ENCODE data around the gene SEC14L6. TPM values are rescaled to one million over a fixed set of nuclear protein-coding genes. Genes with fewer than 3 reads are reported as not detected.

The SEC14L6 gene
- total RNA-seq, 1 experiment from 2014 or later: not detected

DNA sequence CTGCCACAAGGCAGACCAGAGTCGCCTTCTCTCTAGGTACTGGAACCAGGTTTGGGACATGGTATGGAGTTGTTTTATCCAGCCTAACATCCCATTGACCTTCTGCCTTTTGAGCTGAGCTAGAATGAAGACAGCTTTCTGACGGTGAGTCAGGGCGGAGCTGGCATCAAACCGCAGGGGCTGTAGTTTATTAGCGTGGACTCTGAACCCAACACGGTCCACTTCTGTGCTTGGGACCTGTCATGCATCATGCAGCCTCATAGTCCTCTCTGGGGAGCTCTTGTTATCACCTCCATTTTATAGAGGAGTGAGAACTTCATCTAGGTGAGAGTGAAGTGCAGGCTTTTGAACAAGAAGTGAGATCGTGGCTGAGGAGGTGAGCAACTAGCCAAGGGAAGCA lies 19.6 kb upstream of the SEC14L6 start:
- no peak for DNase-seq (ENCODE audit: unreplicated experiment)
- Mint-ChIP-seq H3K4me1 (ENCODE audit: insufficient read depth, unreplicated experiment) (peaks cover 5% of the 10 kb centered on the region), H3K9me3 (ENCODE audit: unreplicated experiment) (no peaks in the 10 kb centered on the region), H3K4me3 (ENCODE audit: unreplicated experiment) (no peak overlapping the region), H3K27ac (ENCODE audit: low read depth, unreplicated experiment) (no peak overlapping the region), H3K36me3 (ENCODE audit: insufficient read depth, unreplicated experiment) (no peaks in the 10 kb centered on the region), H3K27me3 (ENCODE audit: insufficient read depth, unreplicated experiment) (peaks cover 23% of the 10 kb centered on the region)
- no TSS peak for BruUV-seq (replicated peaks)
- no peak for TF ChIP-seq CTCF (IDR thresholded peaks at IDR 0.05; ENCODE audit: unreplicated experiment)
- POLR2A ChIA-PET: interaction anchor here (1.0 to 1.2 kb wide), 2 partner anchors 25 to 33 kb away, joined by 3 read pairs; partner anchors contain the start of gene PES1
- CTCF ChIA-PET: no interaction called here
- intact Hi-C loops (cut with micrococcal nuclease): no loop called here

DNA sequence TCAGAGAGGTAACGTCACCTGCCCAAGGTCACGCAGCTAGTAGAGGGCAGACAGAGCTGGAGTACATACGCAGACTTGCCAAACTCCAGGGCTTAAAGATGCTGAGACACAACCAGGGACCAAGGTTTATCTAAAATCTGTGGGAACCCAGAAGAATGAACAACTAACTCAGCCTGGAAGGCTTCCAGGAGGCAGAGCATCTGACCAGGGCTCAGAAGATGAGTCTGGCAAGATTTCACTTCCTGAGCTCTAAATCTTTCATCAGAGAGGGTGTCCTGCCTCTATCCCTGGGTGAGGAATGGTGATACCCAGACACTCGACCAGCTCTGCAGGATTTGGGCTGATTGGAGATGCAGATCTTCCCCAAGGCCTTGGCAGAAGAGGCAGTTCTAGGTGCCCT lies 18.8 kb upstream of the SEC14L6 start:
- Mint-ChIP-seq H3K4me1 (ENCODE audit: insufficient read depth, unreplicated experiment) (peaks cover 5% of the 10 kb centered on the region), H3K36me3 (ENCODE audit: insufficient read depth, unreplicated experiment) (no peaks in the 10 kb centered on the region), H3K27me3 (ENCODE audit: insufficient read depth, unreplicated experiment) (peaks cover 23% of the 10 kb centered on the region), H3K9me3 (ENCODE audit: unreplicated experiment) (no peaks in the 10 kb centered on the region), H3K27ac (ENCODE audit: low read depth, unreplicated experiment) (no peak overlapping the region), H3K4me3 (ENCODE audit: unreplicated experiment) (no peak overlapping the region)
- DNase-seq (ENCODE audit: unreplicated experiment): no peak
- TF ChIP-seq CTCF (IDR thresholded peaks at IDR 0.05; ENCODE audit: unreplicated experiment): no peak
- ChIA-PET POLR2A (interaction anchor here (0.6 to 1.0 kb wide), 2 partner anchors 13 to 26 kb away, joined by 3 read pairs; partner anchors contain the start of gene PES1), CTCF (interaction anchor here (0.7 to 1.2 kb wide), 2 partner anchors 12 to 80 kb away, joined by 3 to 4 read pairs; no protein-coding TSS in a partner anchor)
- no TSS peak for BruUV-seq (replicated peaks)
- intact Hi-C loops (cut with micrococcal nuclease): no loop called here

DNA sequence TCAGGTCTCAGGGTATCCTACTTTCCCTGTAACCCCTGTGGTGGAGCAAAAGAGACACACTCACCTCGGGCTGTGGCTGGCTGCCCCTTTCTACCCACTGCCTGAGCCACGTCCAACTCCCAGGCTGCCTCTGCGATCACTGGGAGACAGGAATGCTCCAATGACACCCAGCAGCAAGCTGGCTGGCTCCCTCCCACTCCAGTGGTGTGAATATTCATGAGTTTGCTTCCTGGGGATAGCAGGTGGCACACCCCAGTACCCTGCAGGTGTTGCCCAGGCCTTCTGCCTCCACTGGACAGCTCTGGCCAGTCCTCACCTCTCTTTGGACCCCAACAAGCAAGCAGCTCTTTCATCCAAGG lies 18.2 kb upstream of the SEC14L6 start:
- ChIA-PET POLR2A (interaction anchor here (0.6 kb wide), 1 partner anchor 13 kb away, joined by 3 read pairs; no protein-coding TSS in a partner anchor), CTCF (interaction anchor here (0.7 to 1.2 kb wide), 2 partner anchors 12 to 79 kb away, joined by 3 to 4 read pairs; no protein-coding TSS in a partner anchor)
- no peak overlapping the region for H3K4me3 Mint-ChIP-seq (ENCODE audit: unreplicated experiment)
- no peaks in the 10 kb centered on the region for H3K36me3 Mint-ChIP-seq (ENCODE audit: insufficient read depth, unreplicated experiment)
- peaks cover 20% of the 10 kb centered on the region for H3K27me3 Mint-ChIP-seq (ENCODE audit: insufficient read depth, unreplicated experiment)
- intact Hi-C loops (cut with micrococcal nuclease): no loop called here
- no peak overlapping the region for H3K27ac Mint-ChIP-seq (ENCODE audit: low read depth, unreplicated experiment)
- no peaks in the 10 kb centered on the region for H3K9me3 Mint-ChIP-seq (ENCODE audit: unreplicated experiment)
- H3K4me1 Mint-ChIP-seq (ENCODE audit: insufficient read depth, unreplicated experiment): peaks cover 5% of the 10 kb centered on the region
- no peak for DNase-seq (ENCODE audit: unreplicated experiment)
- TF ChIP-seq CTCF (IDR thresholded peaks at IDR 0.05; ENCODE audit: unreplicated experiment): no peak
- BruUV-seq (replicated peaks): no TSS peak

DNA sequence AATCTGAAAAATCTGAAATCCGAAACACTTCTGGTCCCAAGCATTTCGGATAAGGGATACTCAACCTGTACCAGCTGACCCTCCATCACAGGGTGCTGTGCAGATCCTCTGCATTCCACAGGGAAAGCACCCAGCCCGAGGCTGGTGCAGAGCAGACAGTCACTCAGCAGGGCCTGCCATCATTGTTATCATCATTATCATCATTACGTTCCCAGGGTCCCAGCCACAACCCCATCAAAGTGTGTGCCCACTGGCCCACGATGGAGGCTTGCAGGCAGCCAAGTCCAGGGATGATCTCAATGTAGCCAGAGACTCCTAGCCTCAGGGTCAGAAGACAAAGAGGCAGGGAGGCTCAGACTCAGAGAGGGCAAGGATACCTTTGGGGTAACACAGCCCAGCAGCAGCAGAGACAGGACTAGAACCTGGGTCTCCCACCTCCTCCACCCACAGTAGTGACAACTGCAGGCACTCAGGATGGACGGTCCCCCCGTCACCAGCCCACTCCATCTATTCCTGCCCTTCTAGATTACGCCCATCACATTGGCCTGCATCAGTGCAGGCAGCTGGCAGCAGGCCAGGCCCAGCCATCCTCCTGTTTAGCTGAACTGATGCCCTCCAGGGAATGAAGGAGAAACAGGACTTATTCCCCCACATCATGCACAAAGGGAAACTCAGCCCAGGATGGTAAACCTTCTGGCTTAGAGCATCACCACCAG lies 17.7 kb upstream of the SEC14L6 start:
- intact Hi-C loops (cut with micrococcal nuclease): no loop called here
- H3K4me1 Mint-ChIP-seq (ENCODE audit: insufficient read depth, unreplicated experiment): peaks cover 5% of the 10 kb centered on the region
- H3K9me3 Mint-ChIP-seq (ENCODE audit: unreplicated experiment): no peaks in the 10 kb centered on the region
- no peak for TF ChIP-seq CTCF (IDR thresholded peaks at IDR 0.05; ENCODE audit: unreplicated experiment)
- no peaks in the 10 kb centered on the region for H3K36me3 Mint-ChIP-seq (ENCODE audit: insufficient read depth, unreplicated experiment)
- no peak for DNase-seq (ENCODE audit: unreplicated experiment)
- BruUV-seq (replicated peaks): no TSS peak
- H3K4me3 Mint-ChIP-seq (ENCODE audit: unreplicated experiment): no peak overlapping the region
- ChIA-PET CTCF (interaction anchor here (1.2 kb wide), 1 partner anchor 78 kb away, joined by 4 read pairs; no protein-coding TSS in a partner anchor), POLR2A (no interaction called here)
- H3K27ac Mint-ChIP-seq (ENCODE audit: low read depth, unreplicated experiment): no peak overlapping the region
- H3K27me3 Mint-ChIP-seq (ENCODE audit: insufficient read depth, unreplicated experiment): peaks cover 15% of the 10 kb centered on the region
